HG03139 (cell line): ENCODE measurements around the gene CLEC11A.
"Not testable (repeated sequence)": the region's sequence is repeated elsewhere in the genome, so short reads cannot be mapped to it uniquely, and the experiment has no call there.

ENCODE experiments used
- ATAC-seq: cut with Tn5 transposase; IDR thresholded peaks from one replicate; pipeline ENCODE4 v1.9.1; 2021; ENCODE audit not compliant: unreplicated experiment

The CLEC11A gene

GRCh38 chr19:50721441-50722137 lies 1.6 kb upstream of the CLEC11A start:
- no peak for ATAC-seq

DNA sequence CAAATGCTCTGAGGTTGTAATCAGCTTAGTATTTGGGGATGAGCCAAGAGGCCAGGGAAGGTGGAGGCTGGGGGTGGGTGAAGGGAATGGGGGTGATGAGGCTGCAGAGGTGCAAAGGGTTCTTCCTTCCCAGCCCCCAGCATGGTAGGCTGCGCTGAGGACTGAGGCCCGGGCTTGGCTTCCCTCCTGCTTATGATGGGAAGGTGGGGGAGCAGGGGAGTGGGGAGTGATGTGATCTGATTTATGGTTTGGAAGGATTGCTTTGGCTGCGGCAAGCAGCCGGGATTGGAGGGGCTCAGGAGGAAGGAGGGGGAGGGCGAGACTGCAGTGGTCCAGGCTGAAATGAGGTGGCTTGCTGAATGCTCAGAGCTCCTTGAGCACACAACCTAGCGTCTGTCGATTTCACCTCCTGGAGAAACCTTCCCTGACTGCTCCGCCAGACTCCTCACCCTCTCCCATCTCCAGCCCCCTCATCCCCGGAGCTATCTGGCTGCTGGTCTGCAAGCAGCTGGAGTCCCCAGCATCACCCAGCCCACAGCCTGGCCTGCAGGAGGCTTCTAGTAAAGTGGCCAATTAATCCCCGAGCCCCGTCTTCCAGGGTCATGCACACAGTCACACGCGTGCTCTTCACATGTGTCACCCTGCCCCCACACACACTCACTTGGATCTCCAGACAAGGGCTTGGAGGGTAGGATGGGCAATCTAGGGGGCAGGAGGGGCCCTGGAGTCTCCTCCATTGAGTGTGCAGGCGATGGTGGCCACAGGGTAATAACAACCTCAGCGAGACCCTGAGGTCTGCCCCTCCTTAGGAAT lies 757 bp upstream of the CLEC11A start:
- no peak for ATAC-seq

- peak; percentile 23 for ATAC-seq
Measured at GRCh38 chr19:50723735-50724521, 764 bp downstream of the CLEC11A start.

DNA sequence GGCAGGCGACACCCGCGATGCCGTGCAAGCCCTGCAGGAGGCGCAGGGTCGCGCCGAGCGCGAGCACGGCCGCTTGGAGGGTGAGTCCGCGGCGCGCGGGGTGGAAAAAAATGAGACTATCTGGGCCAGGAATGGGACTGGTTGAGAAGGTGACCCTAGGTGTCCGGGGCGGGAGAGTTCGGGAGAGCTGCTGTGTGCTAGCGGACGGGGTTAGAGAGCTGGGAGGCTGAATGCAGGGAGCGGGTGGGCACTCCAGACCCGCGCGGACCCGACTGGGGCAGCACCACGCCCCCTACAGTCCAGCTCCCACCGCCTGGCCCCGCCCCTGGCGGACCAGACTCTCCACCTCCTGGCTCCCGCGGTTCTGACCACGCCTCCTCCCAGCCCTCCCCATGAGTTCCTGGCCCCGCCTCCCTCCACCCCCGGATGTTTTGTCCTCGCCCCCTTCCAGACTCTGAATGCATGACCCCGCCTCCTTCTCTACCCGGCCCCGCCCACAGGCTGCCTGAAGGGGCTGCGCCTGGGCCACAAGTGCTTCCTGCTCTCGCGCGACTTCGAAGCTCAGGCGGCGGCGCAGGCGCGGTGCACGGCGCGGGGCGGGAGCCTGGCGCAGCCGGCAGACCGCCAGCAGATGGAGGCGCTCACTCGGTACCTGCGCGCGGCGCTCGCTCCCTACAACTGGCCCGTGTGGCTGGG lies 1.5 kb downstream of the CLEC11A start:
- peak; percentile 62 for ATAC-seq

- no peak for ATAC-seq
Measured at GRCh38 chr19:50725218-50725910, 2.2 kb downstream of the CLEC11A start.

DNA sequence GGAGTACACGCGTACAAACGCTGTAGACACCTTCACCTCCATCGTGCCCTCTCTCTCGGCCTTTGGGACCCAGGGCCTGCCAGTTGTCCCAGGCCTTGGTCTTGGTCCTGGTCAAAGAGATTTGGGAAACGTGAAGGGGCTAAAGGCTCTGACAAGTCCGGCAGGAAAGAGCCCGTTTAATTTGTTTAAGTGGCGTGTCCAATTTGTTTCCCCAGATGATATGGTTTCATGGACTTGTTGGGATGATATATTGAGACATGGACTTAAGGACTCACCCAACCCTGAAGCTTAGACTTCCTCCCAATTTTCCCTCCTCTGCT lies 2.7 kb downstream of the CLEC11A start:
- ATAC-seq = no peak

GRCh38 chr19:50728084-50728737 lies 5.0 kb downstream of the CLEC11A start:
- no peak for ATAC-seq

GRCh38 chr19:50729894-50730293 lies 6.7 kb downstream of the CLEC11A start:
- ATAC-seq = no peak

- no peak for ATAC-seq
Measured at GRCh38 chr19:50735869-50736268, 12.7 kb downstream of the CLEC11A start.

- ATAC-seq = no peak
Measured at GRCh38 chr19:50736338-50736737, 13.2 kb downstream of the CLEC11A start.

DNA sequence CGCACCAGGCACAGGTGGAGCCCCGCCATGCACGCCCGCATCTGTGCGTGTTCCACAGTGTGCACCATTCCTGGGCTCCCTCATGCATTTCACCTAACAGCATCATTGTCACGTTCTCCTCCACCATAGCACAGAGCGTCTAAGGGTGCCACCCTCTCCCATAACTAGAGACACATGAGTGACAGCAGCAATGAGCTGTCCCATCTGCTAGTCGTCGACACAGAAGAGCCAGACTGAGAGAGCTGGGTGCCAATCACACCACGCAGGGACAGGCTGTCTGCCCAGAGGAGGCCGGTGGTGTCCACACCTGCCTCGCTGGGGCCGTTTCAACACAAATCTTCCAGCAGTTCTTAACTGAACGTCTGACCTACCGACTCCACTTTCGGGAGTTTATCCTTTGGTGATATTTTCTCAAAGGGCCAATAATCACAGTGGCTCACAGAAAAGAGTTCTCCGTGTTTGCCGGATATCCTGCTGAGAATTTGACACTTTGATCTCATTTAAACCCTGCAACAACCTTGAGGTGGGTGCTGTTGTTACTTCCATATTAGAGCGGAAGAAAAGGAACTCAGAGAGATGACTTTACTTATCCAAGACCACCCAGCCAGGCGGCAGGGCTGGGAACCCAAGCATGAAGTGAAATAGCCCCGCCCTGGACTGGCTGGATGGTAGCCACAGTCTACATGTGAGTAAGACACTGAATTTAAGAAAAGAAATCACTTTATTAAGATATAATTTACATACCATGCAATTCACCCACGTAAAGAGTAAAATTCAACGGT lies 16.2 kb downstream of the CLEC11A start:
- ATAC-seq = no peak

GRCh38 chr19:50739914-50740426 lies 16.8 kb downstream of the CLEC11A start:
- no peak for ATAC-seq

DNA sequence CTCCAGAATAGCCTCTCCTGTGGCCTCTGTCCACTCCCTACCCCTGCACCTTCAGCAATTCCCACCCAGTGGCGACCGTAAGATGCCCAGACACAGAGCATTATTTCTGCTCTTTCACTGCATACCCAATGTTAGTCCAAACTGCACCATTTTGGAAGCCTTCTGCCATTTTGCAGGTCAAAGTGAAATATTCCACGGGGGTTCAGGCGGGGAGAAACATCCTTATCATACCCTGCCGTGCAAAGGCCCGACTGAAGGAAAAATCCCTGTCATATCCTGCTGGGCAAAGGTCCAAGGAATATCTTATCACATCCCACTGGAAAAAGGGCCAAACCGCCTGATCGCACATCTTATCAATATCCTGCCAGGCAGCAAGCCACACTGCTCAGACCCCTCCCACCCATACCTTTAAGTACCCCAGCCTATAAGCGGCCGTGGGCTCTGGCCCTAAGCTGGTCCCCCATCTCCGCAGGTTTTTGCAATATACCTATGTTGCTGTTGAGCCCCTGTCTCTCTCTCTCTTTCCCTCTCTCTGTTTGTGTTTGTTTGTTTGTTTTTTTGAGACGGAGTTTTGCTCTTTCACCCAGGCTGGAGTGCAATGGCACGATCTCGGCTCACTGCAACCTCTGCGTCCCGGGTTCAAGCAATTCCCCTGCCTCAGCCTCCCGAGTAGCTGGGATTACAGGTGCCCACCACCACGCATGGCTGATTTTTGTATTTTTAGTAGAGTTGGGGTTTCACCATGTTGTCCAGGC lies 18.2 kb downstream of the CLEC11A start:
- ATAC-seq = no peak

DNA sequence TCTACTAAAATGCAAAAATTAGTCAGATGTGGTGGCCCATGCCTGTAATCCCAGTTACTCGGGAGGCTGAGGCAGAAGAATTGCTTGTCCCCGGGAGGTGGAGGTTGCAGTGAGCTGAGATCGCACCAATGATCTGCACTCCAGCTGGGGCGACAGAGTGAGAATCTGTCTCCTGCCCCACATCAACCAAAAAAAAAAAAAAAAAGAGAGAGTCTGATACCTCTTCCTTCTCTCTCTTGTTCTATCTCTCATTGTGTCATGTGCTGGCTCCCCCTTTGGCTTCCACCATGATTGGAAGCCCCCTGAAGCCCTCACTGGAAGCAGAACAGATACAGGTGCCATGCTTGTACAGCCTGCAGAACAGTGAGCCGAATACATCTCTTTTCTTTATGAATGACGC lies 20.4 kb downstream of the CLEC11A start:
- ATAC-seq = no peak

DNA sequence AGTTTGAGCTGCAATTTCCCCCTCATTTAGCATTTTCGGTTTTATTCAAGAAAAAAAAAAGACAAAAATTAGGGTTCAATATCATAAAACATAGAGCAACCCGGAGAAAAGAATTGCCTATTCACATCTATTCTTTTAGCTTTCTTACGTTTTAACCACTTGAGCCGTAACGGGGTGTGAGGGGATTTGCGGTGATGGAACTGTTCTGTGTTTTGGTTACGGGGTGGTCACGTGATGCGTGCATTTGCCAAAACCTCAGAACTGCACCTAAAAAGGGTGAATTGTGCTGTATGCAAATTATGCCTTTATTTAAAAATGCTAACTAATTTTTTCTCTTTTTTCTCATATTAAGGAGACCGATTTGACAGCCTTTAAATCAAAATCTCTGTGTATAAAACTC lies 22.1 kb downstream of the CLEC11A start:
- no peak for ATAC-seq

DNA sequence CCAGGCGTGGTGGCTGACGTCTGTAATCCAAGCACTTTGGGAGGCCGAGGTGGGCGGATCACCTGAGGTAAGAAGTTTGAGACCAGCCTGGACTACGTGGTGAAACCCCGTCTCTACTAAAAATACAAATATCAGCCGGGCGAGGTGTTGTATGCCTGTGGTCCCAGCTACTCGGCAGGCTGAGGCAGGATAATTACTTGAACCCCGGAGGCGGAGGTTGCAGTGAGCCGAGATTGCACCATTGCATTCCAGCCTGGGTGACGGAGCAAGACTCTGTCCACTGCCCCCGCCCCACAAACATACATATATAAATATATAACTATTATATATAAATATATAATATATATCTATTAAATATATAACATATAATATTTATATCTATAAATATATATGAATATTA lies 24.0 kb downstream of the CLEC11A start:
- not testable (repeated sequence) for ATAC-seq

DNA sequence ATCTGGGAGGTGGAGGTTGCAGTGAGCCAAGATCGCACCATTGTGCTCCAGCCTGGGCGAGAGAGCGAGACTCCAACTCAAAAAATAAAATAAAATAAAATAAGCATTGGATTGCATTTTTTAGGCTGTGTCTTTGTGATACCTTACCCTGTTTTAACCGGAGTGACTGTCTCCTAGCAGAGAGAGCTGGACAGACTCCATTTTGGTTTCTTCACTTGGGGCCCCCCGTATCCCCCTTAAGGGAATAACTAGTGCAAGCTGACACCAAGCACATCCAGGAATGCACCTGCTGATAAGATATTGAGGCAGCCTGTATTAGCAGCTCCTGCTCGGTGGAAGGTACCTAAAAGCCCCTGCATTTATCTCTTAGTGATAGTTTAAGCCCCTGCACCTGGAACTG lies 26.3 kb downstream of the CLEC11A start:
- ATAC-seq = no peak

DNA sequence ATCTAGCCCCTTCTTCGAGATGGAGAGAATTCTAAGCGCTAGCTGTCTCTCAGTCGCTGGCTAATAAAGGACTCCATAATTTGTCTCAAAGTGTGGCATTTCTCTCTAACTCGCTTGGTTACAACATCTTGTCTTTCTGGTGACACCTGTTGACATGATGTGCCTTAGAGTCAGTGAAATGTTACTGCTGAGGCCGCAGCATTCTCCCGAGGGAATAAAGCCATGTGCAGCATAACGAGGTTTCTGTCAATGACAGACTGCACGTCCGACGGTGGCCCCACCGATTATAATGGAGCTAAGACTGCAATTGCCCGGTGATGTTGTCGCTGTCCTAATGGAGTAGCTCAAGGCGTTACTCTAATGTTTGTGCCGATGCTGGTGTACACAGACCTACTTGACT lies 26.8 kb downstream of the CLEC11A start:
- no peak for ATAC-seq
